HG03196 (cell line): Measurements from ENCODE around the gene PNMA6E.
"Not testable (repeated sequence)": the region's sequence is repeated elsewhere in the genome, so short reads cannot be mapped to it uniquely, and the experiment has no call there.

Experiments
- ATAC-seq: cut with Tn5 transposase; IDR thresholded peaks from one replicate; pipeline ENCODE4 v1.9.1; 2021; ENCODE audit not compliant: unreplicated experiment

PNMA6E gene

DNA sequence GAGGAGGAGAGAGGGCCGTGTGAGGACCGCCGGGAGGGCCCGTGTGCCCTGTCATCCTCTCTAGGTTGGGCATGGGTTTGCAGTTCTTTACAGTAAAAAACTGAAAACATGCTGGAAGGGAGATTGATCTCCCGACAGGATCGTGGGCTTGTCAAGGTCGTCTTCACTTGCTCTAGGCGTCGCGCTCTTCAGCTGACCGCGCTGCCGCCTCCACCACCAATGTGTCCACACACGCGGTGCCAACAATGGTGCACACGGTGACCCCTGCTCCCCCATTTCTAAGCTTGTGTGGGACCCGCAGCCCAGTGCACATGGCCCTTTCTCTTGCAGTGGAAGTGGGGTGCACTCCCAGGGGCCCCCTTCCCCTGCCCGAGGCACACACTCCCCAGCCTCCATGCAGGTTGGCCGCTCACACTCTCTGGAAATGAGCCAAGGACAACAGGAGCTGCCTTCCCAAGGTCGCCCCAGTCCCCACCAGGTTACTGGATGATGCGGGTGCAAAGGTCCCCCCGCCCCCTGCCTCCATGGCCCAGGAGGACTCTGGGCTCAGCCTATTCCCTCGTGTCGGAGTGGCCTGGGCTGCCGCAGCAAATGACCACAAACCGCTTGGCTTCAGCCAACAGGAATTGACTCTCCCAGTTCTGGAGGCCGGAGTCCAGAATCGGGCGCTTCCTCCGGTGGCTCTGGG lies 8.4 kb upstream of the PNMA6E start:
- ATAC-seq, result no peak

DNA sequence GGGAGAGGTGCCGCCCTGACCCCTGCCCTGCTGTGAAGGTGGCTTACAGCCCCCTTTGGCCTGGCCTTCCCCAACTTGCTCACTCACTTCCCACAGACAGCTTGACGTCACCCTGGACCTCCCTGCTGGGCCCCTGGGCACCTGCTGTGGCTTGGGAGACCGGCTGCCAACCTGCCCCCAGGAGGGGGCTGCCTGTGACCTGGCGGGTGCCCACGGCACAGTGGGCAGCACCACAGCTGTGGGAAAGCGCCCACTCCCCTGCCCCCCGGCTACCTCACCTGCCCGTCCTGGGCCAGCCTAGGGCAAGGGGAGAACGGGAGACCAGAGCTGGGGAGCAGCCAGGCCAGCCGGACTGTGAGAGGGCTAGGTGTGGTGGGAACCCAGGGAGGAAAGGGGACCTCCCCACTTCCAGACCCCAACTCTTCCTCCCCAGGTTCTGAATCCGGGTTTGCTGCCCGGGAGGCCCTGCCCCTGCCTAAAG lies 7.8 kb upstream of the PNMA6E start:
- ATAC-seq, result no peak

DNA sequence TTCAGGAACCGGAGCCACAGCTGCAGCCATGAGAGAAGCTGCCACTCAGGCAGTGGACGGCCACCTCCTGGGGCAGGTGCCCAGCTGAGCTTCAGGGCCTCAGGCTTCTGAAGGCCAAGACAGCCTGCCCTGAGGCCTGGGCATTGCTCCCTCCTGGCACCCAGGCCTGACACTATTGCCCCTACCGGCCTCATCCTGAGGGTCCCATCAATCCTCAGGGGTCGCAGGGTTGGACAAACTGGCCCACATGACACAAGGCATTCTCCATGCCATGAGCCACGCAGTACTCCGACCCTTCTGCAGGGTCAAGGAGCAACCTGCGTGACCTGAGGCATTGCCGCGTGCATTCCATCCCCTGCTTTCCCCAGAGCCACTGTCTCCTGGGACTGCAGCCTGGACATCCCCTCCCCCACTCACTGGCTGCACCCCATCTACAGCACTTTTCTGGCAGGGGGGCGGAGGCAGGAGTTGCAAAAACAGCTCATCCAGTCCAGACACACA lies 7.1 kb upstream of the PNMA6E start:
- ATAC-seq, result no peak

DNA sequence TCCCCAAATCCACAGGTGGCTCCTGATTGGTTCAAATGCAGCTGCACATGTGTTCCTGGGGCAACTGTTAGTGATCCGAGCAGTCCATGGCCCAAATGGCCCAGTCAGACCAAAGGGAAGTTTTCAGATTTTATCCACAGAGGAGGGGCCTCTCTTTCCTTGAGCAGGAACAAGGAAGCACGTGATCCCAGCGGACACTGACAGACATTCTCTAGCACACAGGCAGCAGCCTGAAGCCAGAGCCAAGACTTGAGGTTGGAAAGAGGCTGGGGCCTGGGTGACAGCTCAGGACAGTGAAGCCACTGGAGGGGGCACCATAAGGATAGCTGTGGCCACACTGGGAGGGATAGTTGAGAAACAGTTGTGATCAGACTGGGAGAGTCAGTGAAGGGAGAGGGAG lies 6.6 kb upstream of the PNMA6E start:
- no peak for ATAC-seq

DNA sequence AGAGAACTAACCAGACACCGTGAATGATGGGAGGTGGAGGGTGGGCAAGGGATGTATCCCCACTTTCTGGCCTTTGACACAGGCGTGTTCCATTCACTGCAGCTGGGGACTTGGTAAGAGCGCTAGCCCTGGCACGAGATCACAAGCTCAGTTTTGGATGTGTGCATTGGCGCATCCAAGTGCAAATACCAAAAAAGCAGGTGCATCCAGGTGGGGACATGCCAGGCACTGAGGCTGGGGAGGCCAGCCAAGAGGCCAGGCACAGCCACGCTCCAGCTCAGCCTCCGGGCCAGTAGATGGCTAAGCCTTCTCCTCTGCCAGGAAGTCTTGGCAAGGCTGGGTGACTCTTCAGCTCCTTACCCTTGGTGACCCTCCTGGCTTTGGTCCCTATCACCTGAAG lies 5.8 kb upstream of the PNMA6E start:
- ATAC-seq, result no peak

DNA sequence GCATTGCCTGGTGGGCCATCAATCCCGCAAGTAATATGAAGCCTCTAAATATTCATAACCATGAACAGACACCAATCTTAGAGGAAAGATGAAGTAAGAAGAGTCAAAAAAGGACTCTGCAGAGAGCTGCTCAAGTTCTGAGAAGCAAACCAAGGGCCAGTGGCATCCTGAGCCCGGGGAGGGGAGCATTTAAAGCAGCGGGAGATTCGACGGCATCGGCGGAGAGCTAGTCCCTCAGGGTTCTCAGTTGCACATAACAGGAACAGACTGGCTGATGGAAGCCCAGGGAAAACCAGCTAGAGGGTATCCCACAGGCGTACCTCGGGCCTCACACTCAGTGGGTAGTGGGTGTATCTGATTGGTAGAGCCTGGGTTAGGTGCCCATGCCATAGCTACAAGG lies 4.9 kb upstream of the PNMA6E start:
- ATAC-seq, result no peak

DNA sequence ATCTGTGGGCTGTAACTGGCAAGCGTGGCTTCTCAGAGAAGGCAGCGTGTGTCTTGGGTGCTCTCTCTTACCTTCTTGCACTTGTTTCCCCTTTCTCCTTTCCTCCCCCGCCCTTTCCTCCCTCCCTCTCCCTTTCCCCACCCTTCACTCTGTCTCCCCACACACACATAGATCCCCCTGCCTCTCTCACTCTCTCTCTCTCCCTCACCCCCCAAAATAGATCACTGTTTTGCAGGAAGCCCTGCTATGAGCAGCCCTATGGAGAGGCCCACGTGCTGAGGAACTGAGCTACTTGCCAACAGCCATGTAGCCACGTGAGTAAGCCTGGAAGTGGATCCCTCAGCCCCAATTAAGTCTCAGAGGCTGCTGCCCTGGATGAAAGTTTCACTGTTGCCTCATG lies 4.3 kb upstream of the PNMA6E start:
- ATAC-seq, result no peak

DNA sequence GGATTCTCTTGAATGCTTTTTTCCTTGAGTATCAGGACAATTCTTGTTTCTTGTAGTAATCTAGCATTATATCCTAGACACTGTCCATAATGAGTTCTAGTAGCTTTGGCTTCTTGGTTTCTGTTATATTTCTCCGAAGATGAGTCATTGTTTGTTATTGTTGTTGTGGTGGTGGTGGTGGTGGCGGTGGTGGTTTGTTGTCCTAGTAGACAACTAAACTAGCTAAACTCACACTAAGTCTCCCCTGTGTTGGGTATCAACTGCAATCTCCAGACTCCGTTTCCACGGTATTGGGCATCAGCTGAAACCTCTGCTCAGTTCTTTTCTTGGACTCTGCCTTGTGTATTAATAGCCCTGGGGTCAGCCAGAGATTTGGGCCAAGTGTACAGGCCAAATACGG lies 3.2 kb upstream of the PNMA6E start:
- not testable (repeated sequence) for ATAC-seq

DNA sequence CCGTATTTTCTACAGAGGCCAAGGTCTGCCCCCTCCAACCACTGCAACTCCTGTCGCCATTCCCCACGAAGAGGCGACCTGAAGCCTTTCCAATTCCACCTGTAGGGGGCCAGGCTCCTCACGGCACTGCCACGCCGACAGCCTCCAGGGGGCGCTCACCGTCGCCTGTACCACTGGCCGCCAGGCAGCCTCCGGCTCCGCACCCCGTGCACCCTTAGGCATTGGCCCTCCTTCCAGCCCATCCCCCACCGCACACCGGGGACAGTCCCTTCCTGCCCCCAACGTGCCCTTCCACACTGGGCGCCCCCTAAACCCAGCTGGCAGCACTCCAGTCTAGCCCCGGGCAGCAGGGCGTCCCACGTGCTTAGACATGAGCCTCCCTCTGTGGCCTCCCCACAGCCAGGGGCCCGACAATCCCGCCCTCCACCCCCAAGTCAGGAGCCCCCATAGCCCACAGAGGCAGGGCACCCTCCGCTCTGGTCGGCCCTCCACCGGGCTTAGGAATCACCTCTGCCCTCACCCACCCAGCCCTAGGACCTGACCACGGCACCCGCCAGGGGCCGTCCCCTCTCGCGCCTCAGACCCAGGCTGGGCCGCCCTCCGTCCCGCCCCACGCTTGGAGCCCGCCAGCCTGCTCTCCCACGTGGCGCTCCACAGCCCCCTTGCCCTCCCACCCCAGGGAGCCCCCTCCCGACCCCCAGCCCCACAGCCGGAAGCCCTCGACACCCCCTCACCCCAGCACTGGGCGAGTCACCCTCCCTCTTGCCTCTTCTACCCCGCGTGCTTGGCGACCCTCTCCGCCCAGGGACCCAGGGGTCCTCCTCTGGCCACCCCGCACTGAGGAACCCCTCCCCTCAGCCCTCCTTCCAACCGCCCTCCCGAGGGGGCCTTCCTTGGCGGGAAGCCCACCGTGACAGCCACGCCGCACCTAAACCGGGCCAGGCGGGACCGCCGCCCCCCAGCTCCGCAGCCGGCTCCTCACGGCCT lies 711 bp downstream of the PNMA6E start:
- ATAC-seq, result no peak

DNA sequence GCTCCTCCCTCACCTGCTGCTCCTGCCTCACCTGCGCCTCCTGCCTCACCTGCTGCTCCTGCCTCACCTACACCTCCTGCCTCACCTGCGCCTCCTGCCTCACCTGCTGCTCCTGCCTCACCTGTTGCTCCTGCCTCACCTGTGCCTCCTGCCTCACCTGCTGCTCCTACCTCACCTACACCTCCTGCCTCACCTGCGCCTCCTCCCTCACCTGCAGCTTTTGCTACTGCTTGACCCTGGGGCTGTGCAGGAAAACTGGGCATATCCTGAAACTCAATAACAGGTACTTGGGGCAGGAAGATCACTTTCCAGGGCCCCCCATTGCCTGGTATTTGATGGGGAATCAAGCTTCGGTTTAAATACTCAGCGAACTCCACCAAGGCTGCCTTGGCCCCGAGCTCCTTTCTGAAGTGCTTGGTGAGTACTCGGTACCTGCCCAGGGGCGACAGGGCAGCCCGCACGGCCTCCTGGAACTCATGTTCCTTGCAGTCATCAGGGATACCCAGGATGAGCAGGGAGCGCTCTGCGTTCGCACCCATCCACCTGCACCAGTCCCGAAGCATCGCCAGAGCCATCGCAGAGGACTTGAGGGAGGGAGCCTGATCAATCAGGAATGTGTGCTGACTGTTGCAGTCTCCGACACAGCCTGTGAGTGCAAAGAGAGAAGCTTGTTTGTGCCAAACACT lies 2.7 kb downstream of the PNMA6E start:
- ATAC-seq, result no peak

DNA sequence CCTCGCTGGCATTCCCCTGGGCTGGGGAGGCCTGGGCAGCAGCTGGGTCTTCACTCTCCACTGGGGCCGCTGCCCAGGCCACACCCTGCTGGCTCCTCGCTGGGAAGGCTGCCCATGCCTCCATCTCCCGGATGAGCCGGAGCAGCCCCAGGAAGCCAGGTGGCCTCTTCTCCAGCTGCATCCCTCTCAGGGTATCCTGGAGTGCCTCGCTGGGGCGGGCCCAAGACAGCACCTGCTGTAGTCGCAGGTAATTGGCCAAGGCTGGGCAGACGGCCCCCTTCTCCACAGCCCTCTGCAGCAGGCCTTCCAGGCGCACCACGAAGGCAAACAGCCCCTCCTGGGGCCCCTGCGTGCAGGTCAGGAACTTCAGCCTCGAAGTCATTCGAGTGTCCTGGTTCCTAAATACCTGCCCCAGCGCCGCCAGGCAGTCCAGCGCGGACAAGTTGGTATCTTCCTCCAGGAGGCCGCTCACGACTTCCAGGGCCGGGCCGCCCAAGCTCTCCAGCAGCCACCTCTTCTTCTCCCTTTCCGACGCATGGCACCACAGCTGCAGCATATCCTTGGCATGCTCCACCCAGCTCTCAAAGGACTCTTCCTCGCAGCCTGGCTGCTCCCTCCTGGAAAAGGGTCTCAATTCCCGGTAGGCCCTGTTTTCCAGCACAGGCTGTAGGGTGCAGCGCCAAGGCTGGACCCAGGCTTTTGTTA lies 3.7 kb downstream of the PNMA6E start:
- no peak for ATAC-seq

DNA sequence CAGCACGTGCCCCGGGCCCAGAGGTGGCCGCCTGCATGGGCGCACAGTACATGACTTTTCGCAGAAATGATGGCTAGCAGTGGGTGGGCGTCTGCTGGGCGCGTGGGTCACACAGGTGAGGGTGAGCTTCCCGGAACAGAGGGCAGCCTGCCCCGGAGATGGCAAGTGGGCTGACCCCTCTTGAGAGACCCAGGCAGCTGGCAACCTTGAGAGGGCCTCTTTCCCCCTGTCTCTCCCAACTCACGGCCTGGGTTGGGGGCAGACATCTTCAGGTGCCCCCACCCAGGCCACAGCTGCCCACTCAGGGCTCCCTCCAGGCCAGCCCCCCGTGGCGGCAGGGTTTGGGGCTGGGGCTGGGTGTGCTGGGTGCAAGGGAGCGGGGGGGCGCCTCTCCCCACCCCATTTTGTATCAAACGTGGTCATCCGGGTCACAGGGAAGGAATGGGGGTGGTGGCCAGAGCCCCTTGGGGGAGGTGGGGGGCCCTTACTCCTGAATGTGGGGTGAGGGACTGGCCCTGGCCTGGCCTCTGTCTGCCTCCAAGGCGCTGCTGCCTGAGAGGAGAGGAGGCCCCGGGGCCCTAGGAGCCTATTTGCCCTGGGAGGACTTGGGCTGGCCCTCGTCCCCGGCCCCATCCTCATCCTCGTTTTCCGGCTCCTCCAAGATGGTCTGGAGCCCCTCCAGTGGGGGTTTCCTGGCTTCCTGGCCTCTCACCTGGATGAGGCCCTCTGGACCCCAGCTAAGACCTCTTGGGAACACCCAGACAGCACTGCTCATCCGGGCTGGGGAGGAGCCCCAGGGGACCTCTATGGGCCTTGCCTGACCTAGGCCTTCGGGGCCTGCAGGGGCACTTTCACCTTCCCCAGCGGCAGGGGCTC lies 4.6 kb downstream of the PNMA6E start:
- ATAC-seq, result no peak

DNA sequence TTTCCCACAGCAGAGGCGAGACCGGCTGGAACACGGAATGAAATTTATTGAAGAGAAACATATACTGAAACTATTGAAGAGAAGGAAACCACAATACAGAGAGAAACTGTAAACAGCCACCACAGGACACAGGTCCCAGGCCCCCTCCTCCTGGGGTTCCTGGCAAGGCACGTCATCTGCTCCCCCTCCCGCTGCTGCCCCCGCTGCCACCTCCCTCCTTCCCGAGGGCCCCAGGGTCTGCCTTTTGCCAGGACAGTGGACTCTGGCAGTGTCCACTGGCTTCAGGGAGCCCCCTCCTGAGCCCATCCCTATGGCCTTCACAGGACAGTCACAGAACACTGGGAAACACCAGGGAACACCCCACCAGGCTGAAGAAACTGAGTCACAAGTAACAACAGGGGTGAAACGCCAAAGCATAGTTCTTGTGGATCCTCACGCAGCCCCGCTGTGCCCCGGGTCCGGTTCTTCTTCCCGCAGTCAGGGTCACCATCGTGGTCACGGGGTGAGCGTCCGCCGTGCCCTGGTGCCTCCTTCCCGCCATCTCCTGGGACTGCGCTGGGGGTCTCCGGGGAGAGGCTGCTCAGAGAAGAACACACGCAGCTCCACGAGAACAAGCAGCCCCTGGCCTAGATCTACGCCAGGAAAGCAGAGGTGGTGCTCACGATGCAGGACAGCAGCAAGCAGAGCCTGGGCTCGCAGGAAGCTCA lies 5.4 kb downstream of the PNMA6E start:
- ATAC-seq, result no peak

DNA sequence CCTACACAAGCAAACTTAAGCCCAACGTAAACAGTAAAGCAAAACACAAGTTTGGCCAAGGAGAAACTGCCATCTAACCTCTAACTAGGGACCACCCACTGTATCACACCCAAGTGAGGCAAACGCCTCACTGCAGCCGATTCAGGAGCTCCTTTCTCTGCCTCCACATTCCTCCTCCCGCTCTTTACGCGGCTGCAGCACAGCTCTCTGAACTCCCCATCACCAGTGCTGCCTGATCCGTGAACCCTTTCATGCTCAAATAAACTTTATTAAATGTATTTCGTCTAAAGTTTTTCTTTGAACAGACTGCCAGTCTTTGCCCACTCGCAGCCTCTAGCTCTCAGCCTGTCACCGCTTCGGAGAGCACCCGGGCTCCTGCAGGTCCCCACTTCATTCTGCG lies 6.5 kb downstream of the PNMA6E start:
- no peak for ATAC-seq

DNA sequence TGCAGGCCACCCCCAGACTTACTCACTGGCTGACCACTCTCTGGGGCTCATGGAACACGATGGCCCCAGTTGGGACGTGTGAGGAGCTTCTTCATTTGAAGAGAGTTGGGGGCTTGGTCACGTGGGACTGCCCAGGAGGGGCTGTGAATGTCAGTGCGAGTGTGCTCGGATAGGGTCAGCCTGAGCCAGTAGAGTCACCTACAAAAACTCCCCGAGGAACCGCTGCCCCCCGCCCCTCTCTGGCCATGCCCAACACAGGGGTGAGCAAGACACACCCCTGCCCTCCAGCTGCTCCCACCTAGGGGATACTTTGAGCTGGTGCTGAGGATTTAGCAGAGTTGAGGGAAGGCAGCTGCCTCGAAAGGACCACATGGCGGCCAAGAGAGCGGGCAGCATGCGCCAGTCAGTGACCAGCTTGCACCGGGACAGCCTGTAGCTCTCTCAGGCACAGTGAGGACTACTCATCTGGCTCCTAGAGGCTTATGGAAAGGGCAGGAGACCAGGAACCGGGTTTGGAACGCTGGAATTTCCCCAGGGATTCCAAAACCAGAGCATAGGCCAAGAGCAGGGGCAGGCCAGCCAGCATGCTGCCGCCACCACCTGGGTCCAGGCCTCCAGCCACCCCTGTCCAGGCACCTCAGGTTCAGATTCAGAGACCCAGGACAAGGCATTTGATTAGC lies 8.4 kb downstream of the PNMA6E start:
- ATAC-seq, result no peak

DNA sequence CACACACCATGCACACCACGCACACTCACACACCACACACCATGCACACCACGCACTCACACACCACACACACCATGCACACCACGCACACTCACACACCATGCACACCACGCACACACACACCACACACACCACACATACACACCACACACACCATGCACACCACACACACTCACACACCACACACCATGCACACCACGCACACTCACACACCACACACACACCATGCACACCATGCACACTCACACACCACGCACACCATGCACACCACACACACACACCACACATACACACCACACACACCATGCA lies 11.7 kb downstream of the PNMA6E start:
- not testable (repeated sequence) for ATAC-seq

DNA sequence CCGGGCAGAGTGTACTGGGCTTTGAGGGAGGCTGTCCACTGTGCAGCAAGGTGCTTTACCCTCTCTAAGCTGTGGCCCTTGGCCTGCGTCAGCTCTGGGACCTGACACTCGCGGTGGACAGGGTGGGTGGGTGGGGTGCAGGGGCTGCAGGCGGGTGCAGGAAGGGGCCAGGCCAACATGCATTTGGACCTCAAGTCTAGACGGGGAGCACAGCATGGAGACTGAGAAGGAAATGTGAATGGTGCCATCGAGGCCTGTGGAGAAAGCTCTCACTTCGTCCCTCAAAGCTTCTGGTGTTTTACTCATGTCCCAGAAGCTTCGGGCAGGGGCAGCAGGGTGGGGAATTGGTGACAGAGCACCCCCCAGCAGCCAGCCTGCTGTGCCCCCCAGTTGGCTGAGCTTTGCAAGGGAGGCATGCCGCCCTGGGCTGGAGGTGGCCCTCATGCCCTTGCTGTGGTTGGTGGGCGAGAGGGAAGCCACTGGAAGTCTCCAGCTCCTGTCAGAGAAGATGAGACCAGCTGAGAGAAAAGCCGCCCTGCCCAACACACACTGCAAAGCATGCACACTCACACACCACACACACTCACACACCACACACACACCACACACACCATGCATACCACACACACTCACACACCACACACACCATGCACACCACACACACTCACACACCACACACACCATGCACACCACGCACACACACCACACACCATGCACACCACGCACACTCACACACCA lies 12.3 kb downstream of the PNMA6E start:
- ATAC-seq, result no peak
